SK-N-SH treated with all-trans-retinoic acid at 6 μM for 48 hours (cell line): ENCODE measurements around the gene AVPI1.
A peak's percentile ranks its signal among the peaks of the same experiment; 100 is the strongest.

ENCODE experiments used
- ATAC-seq: fragments of 200-7000 bp; cut with Tn5 transposase; 3 replicates; pipeline ENCODE4 v1.9.1; 2020; ENCODE audit warnings: mild to moderate bottlenecking, moderate library complexity
- ARNTL ChIP-seq: fragments of 450-650 bp; formaldehyde crosslinking; IDR thresholded peaks from 2 replicates; pipeline ENCODE4 v1.5.0; 2020; ENCODE audit warnings: low read depth, mild to moderate bottlenecking, moderate library complexity, borderline replicate concordance
- BACH2 ChIP-seq: fragments of 250-450 bp; sonication (Bioruptor Pico); IDR thresholded peaks from 2 replicates; pipeline ENCODE4 v1.9.0; 2021; ENCODE audit warnings: mild to moderate bottlenecking, borderline replicate concordance
- CSDC2 ChIP-seq: fragments of 250-450 bp; sonication (Bioruptor Pico); IDR thresholded peaks from 2 replicates; pipeline ENCODE4 v1.5.0; 2020; ENCODE audit warnings: mild to moderate bottlenecking, moderate library complexity
- ESRRG ChIP-seq: fragments of 250-450 bp; sonication (Bioruptor Pico); IDR thresholded peaks from 2 replicates; pipeline ENCODE4 v1.6.1; 2021; ENCODE audit warnings: mild to moderate bottlenecking
- GLIS3 ChIP-seq: fragments of 250-450 bp; sonication (Bioruptor Pico); IDR thresholded peaks from 2 replicates; pipeline ENCODE4 v1.5.0; 2020; ENCODE audit warnings: mild to moderate bottlenecking, moderate library complexity
- ISL1 ChIP-seq: fragments of 250-450 bp; sonication (Bioruptor Pico); IDR thresholded peaks from 2 replicates; pipeline ENCODE4 v2.1.2; 2022; ENCODE audit warnings: mild to moderate bottlenecking, moderate library complexity
- PPARA ChIP-seq: fragments of 250-450 bp; sonication (Bioruptor Pico); IDR thresholded peaks from 2 replicates; pipeline ENCODE4 v1.5.0; 2020; ENCODE audit warnings: mild to moderate bottlenecking, borderline replicate concordance
- TCF4 ChIP-seq: fragments of 250-450 bp; sonication (Bioruptor Pico); IDR thresholded peaks from 2 replicates; pipeline ENCODE4 v1.8.0; 2021; ENCODE audit warnings: mild to moderate bottlenecking, moderate library complexity, borderline replicate concordance
- TOX ChIP-seq: fragments of 250-450 bp; sonication (Bioruptor Pico); IDR thresholded peaks from 2 replicates; pipeline ENCODE4 v1.8.0; 2021; ENCODE audit warnings: mild to moderate bottlenecking, moderate library complexity, borderline replicate concordance
- ZC3H10 ChIP-seq: fragments of 250-450 bp; sonication (Bioruptor Pico); IDR thresholded peaks from 2 replicates; pipeline ENCODE4 v1.5.1; 2021; ENCODE audit warnings: mild to moderate bottlenecking, moderate library complexity
- ZFP3 ChIP-seq: fragments of 250-450 bp; sonication (Bioruptor Pico); IDR thresholded peaks from 2 replicates; pipeline ENCODE4 v1.5.0; 2020; ENCODE audit warnings: mild to moderate bottlenecking, moderate library complexity
- ZNF565 ChIP-seq: fragments of 450-650 bp; formaldehyde crosslinking; conservative IDR thresholded peaks from 2 replicates; pipeline ENCODE4 v1.5.0; 2020; ENCODE audit warnings: low read depth, mild to moderate bottlenecking, moderate library complexity
- ZNF70 ChIP-seq: fragments of 450-650 bp; formaldehyde crosslinking; IDR thresholded peaks from 2 replicates; pipeline ENCODE4 v1.5.0; 2020; ENCODE audit warnings: mild to moderate bottlenecking, moderate library complexity
- ZNF8 ChIP-seq: fragments of 450-650 bp; formaldehyde crosslinking; IDR thresholded peaks from 2 replicates; pipeline ENCODE4 v1.5.0; 2020; ENCODE audit warnings: mild to moderate bottlenecking, moderate library complexity
- TF ChIP-seq, protein P1 (sequence below): fragments of 250-450 bp; sonication (Bioruptor Pico); IDR thresholded peaks from 2 replicates; pipeline ENCODE4 v1.5.1; 2021; ENCODE audit warnings: mild to moderate bottlenecking, moderate library complexity
- TF ChIP-seq, protein P2 (sequence below): fragments of 250-450 bp; sonication (Bioruptor Pico); IDR thresholded peaks from 2 replicates; pipeline ENCODE4 v1.8.0; 2021; ENCODE audit warnings: low read depth, mild to moderate bottlenecking, moderate library complexity, borderline replicate concordance
- TF ChIP-seq, protein P3 (sequence below): fragments of 250-450 bp; sonication (Bioruptor Pico); IDR thresholded peaks from 2 replicates; pipeline ENCODE4 v1.8.0; 2020; ENCODE audit warnings: mild to moderate bottlenecking, moderate library complexity, borderline replicate concordance
- TF ChIP-seq, protein P4 (sequence below): fragments of 250-450 bp; sonication (Bioruptor Pico); IDR thresholded peaks from 2 replicates; pipeline ENCODE4 v1.5.1; 2020; ENCODE audit warnings: low read depth, mild to moderate bottlenecking, moderate library complexity
- TF ChIP-seq, protein P5 (sequence below): fragments of 250-450 bp; sonication (Bioruptor Pico); IDR thresholded peaks from 2 replicates; pipeline ENCODE4 v1.5.0; 2020; ENCODE audit warnings: mild to moderate bottlenecking, moderate library complexity

Gene AVPI1

DNA sequence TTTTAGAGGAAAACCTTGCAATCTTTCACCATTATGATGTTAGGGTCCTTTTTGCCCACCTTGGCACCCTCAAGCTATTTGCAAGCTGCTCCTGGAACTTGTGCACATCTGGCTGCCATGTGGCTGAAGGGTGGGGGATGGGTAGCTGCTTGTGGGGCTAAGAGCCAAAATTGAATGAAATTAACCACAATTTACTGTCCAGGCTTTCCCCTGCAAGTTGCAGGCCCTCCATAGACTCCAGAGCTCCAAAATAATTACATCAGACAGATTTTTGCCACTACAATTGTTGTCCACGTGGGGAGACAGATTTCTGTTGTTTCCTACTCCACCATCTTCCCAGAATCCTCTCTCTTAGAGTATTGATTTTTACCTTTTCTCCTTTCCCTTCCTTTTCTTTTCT, 27.5 kb downstream of the AVPI1 start:
- ATAC-seq: peak; percentile 93
- TF ChIP-seq ZNF70 (peak; percentile 15; the same call in 1 of the 2 replicates), TOX (CRISPR knock-in tag) (no peak), ISL1 (CRISPR knock-in tag) (peak; percentile 28; the same call in 1 of the 2 replicates), PPARA (CRISPR knock-in tag) (no peak), BACH2 (CRISPR knock-in tag) (no peak), ZNF8 (CRISPR knock-in tag) (0 out of 2 replicates have a peak, but pooled peaks have one; percentile 35), TCF4 (peak; percentile 98), ZC3H10 (CRISPR knock-in tag) (no peak), ARNTL (CRISPR knock-in tag) (no peak), ESRRG (no peak), GLIS3 (CRISPR knock-in tag) (no peak)
- TF ChIP-seq, protein P1, sequence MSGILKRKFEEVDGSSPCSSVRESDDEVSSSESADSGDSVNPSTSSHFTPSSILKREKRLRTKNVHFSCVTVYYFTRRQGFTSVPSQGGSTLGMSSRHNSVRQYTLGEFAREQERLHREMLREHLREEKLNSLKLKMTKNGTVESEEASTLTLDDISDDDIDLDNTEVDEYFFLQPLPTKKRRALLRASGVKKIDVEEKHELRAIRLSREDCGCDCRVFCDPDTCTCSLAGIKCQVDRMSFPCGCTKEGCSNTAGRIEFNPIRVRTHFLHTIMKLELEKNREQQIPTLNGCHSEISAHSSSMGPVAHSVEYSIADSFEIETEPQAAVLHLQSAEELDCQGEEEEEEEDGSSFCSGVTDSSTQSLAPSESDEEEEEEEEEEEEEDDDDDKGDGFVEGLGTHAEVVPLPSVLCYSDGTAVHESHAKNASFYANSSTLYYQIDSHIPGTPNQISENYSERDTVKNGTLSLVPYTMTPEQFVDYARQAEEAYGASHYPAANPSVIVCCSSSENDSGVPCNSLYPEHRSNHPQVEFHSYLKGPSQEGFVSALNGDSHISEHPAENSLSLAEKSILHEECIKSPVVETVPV (CRISPR knock-in tag): no peak
- TF ChIP-seq, protein P2, sequence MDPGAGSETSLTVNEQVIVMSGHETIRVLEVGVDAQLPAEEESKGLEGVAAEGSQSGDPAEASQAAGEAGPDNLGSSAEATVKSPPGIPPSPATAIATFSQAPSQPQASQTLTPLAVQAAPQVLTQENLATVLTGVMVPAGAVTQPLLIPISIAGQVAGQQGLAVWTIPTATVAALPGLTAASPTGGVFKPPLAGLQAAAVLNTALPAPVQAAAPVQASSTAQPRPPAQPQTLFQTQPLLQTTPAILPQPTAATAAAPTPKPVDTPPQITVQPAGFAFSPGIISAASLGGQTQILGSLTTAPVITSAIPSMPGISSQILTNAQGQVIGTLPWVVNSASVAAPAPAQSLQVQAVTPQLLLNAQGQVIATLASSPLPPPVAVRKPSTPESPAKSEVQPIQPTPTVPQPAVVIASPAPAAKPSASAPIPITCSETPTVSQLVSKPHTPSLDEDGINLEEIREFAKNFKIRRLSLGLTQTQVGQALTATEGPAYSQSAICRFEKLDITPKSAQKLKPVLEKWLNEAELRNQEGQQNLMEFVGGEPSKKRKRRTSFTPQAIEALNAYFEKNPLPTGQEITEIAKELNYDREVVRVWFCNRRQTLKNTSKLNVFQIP (CRISPR knock-in tag): no peak
- TF ChIP-seq, protein P3, sequence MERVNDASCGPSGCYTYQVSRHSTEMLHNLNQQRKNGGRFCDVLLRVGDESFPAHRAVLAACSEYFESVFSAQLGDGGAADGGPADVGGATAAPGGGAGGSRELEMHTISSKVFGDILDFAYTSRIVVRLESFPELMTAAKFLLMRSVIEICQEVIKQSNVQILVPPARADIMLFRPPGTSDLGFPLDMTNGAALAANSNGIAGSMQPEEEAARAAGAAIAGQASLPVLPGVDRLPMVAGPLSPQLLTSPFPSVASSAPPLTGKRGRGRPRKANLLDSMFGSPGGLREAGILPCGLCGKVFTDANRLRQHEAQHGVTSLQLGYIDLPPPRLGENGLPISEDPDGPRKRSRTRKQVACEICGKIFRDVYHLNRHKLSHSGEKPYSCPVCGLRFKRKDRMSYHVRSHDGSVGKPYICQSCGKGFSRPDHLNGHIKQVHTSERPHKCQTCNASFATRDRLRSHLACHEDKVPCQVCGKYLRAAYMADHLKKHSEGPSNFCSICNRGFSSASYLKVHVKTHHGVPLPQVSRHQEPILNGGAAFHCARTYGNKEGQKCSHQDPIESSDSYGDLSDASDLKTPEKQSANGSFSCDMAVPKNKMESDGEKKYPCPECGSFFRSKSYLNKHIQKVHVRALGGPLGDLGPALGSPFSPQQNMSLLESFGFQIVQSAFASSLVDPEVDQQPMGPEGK: no peak
- TF ChIP-seq, protein P4, sequence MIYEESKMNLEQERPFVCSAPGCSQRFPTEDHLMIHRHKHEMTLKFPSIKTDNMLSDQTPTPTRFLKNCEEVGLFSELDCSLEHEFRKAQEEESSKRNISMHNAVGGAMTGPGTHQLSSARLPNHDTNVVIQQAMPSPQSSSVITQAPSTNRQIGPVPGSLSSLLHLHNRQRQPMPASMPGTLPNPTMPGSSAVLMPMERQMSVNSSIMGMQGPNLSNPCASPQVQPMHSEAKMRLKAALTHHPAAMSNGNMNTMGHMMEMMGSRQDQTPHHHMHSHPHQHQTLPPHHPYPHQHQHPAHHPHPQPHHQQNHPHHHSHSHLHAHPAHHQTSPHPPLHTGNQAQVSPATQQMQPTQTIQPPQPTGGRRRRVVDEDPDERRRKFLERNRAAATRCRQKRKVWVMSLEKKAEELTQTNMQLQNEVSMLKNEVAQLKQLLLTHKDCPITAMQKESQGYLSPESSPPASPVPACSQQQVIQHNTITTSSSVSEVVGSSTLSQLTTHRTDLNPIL (CRISPR knock-in tag): no peak
- TF ChIP-seq, protein P5, sequence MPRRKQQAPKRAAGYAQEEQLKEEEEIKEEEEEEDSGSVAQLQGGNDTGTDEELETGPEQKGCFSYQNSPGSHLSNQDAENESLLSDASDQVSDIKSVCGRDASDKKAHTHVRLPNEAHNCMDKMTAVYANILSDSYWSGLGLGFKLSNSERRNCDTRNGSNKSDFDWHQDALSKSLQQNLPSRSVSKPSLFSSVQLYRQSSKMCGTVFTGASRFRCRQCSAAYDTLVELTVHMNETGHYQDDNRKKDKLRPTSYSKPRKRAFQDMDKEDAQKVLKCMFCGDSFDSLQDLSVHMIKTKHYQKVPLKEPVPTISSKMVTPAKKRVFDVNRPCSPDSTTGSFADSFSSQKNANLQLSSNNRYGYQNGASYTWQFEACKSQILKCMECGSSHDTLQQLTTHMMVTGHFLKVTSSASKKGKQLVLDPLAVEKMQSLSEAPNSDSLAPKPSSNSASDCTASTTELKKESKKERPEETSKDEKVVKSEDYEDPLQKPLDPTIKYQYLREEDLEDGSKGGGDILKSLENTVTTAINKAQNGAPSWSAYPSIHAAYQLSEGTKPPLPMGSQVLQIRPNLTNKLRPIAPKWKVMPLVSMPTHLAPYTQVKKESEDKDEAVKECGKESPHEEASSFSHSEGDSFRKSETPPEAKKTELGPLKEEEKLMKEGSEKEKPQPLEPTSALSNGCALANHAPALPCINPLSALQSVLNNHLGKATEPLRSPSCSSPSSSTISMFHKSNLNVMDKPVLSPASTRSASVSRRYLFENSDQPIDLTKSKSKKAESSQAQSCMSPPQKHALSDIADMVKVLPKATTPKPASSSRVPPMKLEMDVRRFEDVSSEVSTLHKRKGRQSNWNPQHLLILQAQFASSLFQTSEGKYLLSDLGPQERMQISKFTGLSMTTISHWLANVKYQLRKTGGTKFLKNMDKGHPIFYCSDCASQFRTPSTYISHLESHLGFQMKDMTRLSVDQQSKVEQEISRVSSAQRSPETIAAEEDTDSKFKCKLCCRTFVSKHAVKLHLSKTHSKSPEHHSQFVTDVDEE: peak; percentile 74; the same call in 1 of the 2 replicates
- TF ChIP-seq, all 23 proteins: peak for 5

DNA sequence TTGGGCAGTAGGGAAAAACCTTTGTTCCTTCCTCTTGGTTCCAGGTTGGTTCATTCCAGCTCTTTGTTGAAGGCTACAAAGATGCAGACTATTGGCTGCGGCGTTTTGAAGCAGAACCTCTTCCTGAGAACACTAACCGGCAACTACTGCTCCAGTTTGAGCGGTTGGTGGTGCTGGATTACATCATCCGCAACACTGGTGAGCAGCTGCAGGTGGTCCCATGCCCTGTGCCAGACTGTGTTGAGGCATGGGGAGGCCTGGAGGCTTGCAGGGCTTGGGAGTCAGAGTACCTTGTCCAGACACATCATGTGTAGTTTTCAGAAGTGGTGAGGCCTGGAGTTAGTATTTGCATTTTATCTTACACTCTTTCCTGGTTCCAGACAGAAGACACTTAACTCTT, 30.3 kb downstream of the AVPI1 start:
- ATAC-seq: no peak
- TF ChIP-seq TCF4 (no peak), CSDC2 (CRISPR knock-in tag) (no peak), PPARA (CRISPR knock-in tag) (no peak), ZNF565 (CRISPR knock-in tag) (no peak), TOX (CRISPR knock-in tag) (no peak), ZFP3 (CRISPR knock-in tag) (no peak), ARNTL (CRISPR knock-in tag) (no peak)
- TF ChIP-seq, protein P2 (CRISPR knock-in tag): no peak
- TF ChIP-seq, protein P4 (CRISPR knock-in tag): no peak
- TF ChIP-seq, protein P1 (CRISPR knock-in tag): no peak
